GM23338 (cell line): ENCODE data around the gene SHISAL2A. TPM values are rescaled to one million over a fixed set of nuclear protein-coding genes. Genes with fewer than 3 reads are reported as not detected.

Experiments used
- ATAC-seq: fragments of 200-7000 bp; cut with Tn5 transposase; 3 replicates; pipeline ENCODE4 v1.9.1; 2020
- DNase-seq: peaks from one replicate; pipeline ENCODE4 v3.0.0-alpha.2; 2015; ENCODE audit warnings: low spot score
- H2AFZ ChIP-seq: fragments of 200-600 bp; sonication (generic); 2 replicates; pipeline ENCODE4 v1.8.0; 2016; ENCODE audit warnings: antibody characterized with exemption, mild to moderate bottlenecking, moderate library complexity
- H3F3A ChIP-seq: fragments of 200-600 bp; sonication (generic); replicated peaks from 2 replicates; pipeline ENCODE4 v1.8.0; 2017; ENCODE audit warnings: antibody characterized with exemption, mixed run types, low read depth
- H3K27ac ChIP-seq: fragments of 200-600 bp; sonication (generic); 2 replicates; pipeline ENCODE4 v1.6.1; 2016; ENCODE audit warnings: low read depth
- H3K27me3 ChIP-seq: fragments of 200-600 bp; sonication (generic); 2 replicates; pipeline ENCODE4 v1.8.0; 2016; ENCODE audit warnings: mild to moderate bottlenecking, mixed run types, moderate library complexity; ENCODE audit not compliant: insufficient read depth
- H3K36me3 ChIP-seq: fragments of 200-600 bp; sonication (generic); 2 replicates; pipeline ENCODE4 v1.8.0; 2016; ENCODE audit warnings: mild to moderate bottlenecking; ENCODE audit not compliant: insufficient read depth
- H3K4me1 ChIP-seq: fragments of 200-600 bp; sonication (generic); 2 replicates; pipeline ENCODE4 v1.8.0; 2016; ENCODE audit warnings: mild to moderate bottlenecking, moderate library complexity; ENCODE audit not compliant: insufficient read depth
- H3K4me2 ChIP-seq: fragments of 200-600 bp; sonication (generic); 2 replicates; pipeline ENCODE4 v1.7.1; 2017; ENCODE audit warnings: mixed run types
- H3K4me3 ChIP-seq: fragments of 200-600 bp; sonication (generic); 2 replicates; pipeline ENCODE4 v1.6.1; 2016; ENCODE audit warnings: mixed run types
- H3K79me2 ChIP-seq: fragments of 200-600 bp; sonication (generic); replicated peaks from 2 replicates; pipeline ENCODE4 v1.8.0; 2017; ENCODE audit warnings: mild to moderate bottlenecking; ENCODE audit not compliant: insufficient read depth
- H3K9me2 ChIP-seq: fragments of 200-600 bp; sonication (generic); 2 replicates; pipeline ENCODE4 v1.8.0; 2017; ENCODE audit not compliant: insufficient read depth
- H4K20me1 ChIP-seq: fragments of 200-600 bp; sonication (generic); replicated peaks from 2 replicates; pipeline ENCODE4 v1.8.0; 2017; ENCODE audit warnings: mild to moderate bottlenecking; ENCODE audit not compliant: insufficient read depth
- H3K27ac Mint-ChIP-seq: 2 replicates; pipeline ENCODE4 v1.8.0; 2020; ENCODE audit warnings: inconsistent platforms, mild to moderate bottlenecking, moderate library complexity, mixed read lengths
- H3K27me3 Mint-ChIP-seq: 3 replicates; pipeline ENCODE4 v1.8.0; 2022; ENCODE audit warnings: low read depth, mild to moderate bottlenecking, moderate library complexity, mixed read lengths, inconsistent platforms; ENCODE audit not compliant: insufficient read depth, poor library complexity
- H3K36me3 Mint-ChIP-seq: 3 replicates; pipeline ENCODE4 v1.8.0; 2021; ENCODE audit warnings: low read depth, mild to moderate bottlenecking, inconsistent platforms, moderate library complexity, mixed read lengths
- H3K4me1 Mint-ChIP-seq: 3 replicates; pipeline ENCODE4 v1.8.0; 2020; ENCODE audit warnings: mild to moderate bottlenecking, inconsistent platforms, mixed read lengths
- H3K4me3 Mint-ChIP-seq: 3 replicates; pipeline ENCODE4 v1.8.0; 2021; ENCODE audit warnings: moderate library complexity, mild to moderate bottlenecking, inconsistent platforms, mixed read lengths
- H3K9me3 Mint-ChIP-seq: 3 replicates; pipeline ENCODE4 v1.8.0; 2020; ENCODE audit warnings: moderate library complexity, mild to moderate bottlenecking, inconsistent platforms, mixed read lengths
- CTCF ChIP-seq, 2 experiments: fragments of 200-600 bp in 1 of 2; sonication (generic) in 1 of 2; conservative IDR thresholded peaks; 2 replicates each; pipeline versions ENCODE4 v1.5.1 to v1.6.1; 2016 to 2017; ENCODE audit warnings: antibody characterized with exemption in 2 of 2, low read depth in 2 of 2, mild to moderate bottlenecking in 2 of 2, moderate library complexity in 1 of 2
- POLR2AphosphoS5 ChIP-seq: IDR thresholded peaks from 2 replicates; pipeline ENCODE4 v1.6.1; 2016; ENCODE audit warnings: antibody characterized with exemption, low read depth
- REST ChIP-seq: IDR thresholded peaks from one replicate; pipeline ENCODE4 v1.6.1; 2018; ENCODE audit warnings: antibody characterized with exemption; ENCODE audit not compliant: unreplicated experiment
- ZNF331 ChIP-seq: fragments of 250-450 bp; sonication (Bioruptor Pico); IDR thresholded peaks from 2 replicates; pipeline ENCODE4 v1.5.0; 2020; ENCODE audit warnings: low read depth, mild to moderate bottlenecking, moderate library complexity
- polyA plus RNA-seq: library from polyadenylated mRNA; unstranded; fragments of >200 nt; fragmentation: Nextera tagmentation; extraction: Ambion mirVana; gene quantifications from 2 replicates; pipeline ENCODE4 v1.2.1, GENCODE V29; 2016
- total RNA-seq: library from RNA; depleted of rRNA; stranded (reverse); fragments of >200 nt; shearing (Covaris generic); gene quantifications from 2 replicates; pipeline ENCODE4 v1.2.3, GENCODE V29; 2014

Gene SHISAL2A
- total and polyA plus RNA-seq, 2 experiments from 2014 or later = 0.10 to 1.2 TPM

DNA sequence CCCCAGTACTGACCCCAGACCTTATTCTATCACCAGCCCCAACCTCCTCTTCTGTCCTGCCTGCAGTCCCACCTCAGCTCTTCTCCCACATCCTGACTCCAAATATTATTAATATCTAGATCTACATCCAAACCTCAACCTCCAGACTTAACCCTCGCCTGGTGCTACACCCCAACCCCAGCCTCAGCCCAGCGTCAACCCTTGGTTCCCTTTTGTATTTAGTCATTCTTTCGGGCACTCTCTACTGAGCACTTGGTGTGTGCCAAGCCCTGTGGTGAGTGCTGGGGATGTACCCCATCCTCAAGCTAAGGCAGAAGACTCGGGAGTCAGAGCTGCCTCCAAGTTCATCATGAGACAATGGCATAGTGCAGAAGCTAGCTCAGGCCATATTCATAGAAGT, 1.1 kb downstream of the SHISAL2A start (continued):
- TF ChIP-seq REST (no peak), ZNF331 (CRISPR knock-in tag) (no peak), CTCF (conservative IDR thresholded peaks at IDR 0.05; ENCODE audit: low read depth in 2 of 2) (no peak), POLR2AphosphoS5 (no peak)

- no peak for DNase-seq
- H4K20me1 ChIP-seq = no peaks in the 10 kb centered on the region
- Mint-ChIP-seq H3K4me1 (peaks cover 12% of the 10 kb centered on the region), H3K9me3 (peaks cover 10% of the 10 kb centered on the region; the same call in 2 of the 3 replicates), H3K36me3 (no peaks in the 10 kb centered on the region; the same call in 1 of the 3 replicates), H3K27me3 (peaks cover 42% of the 10 kb centered on the region), H3K27ac (no peak overlapping the region), H3K4me3 (no peak overlapping the region)
- no peak overlapping the region for H3K27ac ChIP-seq
- TF ChIP-seq REST = no peak
- H3K4me1 ChIP-seq = peaks cover 17% of the 10 kb centered on the region; the same call in 1 of the 2 replicates
- H3K79me2 ChIP-seq = no peaks in the 10 kb centered on the region
- peak overlapping the region; percentile 52 for H2AFZ ChIP-seq
- no peak for ATAC-seq
- 0 out of 2 replicates have a peak, but pooled peaks cover 4% of the 10 kb centered on the region for H3F3A ChIP-seq
- no peaks in the 10 kb centered on the region for H3K9me2 ChIP-seq
- H3K4me2 ChIP-seq = no peak overlapping the region
- peaks cover 48% of the 10 kb centered on the region for H3K27me3 ChIP-seq
- no peaks in the 10 kb centered on the region; the same call in 1 of the 2 replicates for H3K36me3 ChIP-seq
- H3K4me3 ChIP-seq = no peak overlapping the region
Measured at GRCh38 chr1:52635321-52636089, 2.5 kb downstream of the SHISAL2A start.
